Measurements from ENCODE around the gene PALM. TPM values are rescaled to one million over a fixed set of nuclear protein-coding genes. Genes with fewer than 3 reads are reported as not detected.

The PALM gene
- total and polyA plus RNA-seq, 10 of the 15 experiments (the other 5 are each of a cell fraction or from before 2014, with no cell fraction given): 0.09 to 0.95 (median 0.23) TPM; not detected in 2

DNA sequence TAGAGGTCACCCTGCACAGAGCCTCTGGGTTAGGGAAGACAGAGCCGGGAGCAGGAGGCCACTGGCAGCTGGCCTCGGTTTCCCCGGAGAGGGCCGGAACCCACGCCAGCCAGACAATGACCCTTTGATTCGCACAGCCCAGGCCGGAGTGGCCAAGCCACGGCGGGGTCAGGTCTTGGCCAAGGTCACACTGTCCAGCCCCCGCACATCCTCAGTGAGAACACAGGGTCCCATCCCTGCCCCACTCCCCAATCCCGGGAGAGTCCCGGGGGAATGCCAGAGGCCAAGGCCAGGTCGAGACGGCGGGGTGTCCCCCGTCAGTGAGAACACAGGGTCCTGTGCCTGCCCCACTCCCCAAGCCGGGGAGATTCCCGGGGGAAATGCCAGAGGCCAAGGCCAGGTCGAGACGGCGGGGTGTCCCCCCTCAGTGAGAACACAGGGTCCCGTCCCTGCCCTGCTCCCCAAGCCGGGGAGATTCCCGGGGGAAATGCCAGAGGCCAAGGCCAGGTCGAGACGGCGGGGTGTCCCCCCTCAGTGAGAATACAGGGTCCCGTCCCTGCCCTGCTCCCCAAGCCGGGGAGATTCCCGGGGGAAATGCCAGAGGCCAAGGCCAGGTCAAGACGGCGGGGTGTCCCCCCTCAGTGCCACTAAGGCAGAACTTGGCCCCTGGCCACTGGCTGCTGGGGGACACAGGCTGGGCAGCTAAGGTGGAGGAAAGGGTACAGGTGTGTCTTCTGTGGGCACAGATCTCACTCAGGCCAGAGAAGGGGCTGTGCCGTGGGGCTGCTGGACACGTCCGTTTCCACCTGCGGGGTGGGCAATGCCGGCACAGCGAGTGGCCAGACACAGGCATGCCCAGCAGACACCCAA, 34.2 kb upstream of the PALM start:
- POLR2A ChIA-PET: interaction anchor here (0.5 kb wide), 1 partner anchor 209 kb away, joined by 3 read pairs; no protein-coding TSS in a partner anchor
- in situ Hi-C loops (cut with MboI) (no loop called here), intact Hi-C loops (cut with micrococcal nuclease; ENCODE audit: unreplicated experiment) (no loop called here)
- no peaks in the 10 kb centered on the region; the same call in 1 of the 2 replicates for H4K20me1 ChIP-seq (ENCODE audit: control insufficient read depth, insufficient read depth)
- RAD21 ChIA-PET (ENCODE audit: unreplicated experiment): interaction anchor here (0.6 to 1.3 kb wide), 2 partner anchors 9 to 60 kb away, joined by 3 read pairs; no protein-coding TSS in a partner anchor
- H3K27me3 ChIP-seq (replicated peaks in 1 of 2; ENCODE audit: control insufficient read depth in 2 of 2, insufficient read depth in 2 of 2, low read length in 1 of 2): no peaks in the 10 kb centered on the region
- DNase-seq (ENCODE audit: low read depth, low spot score) (no peak), ATAC-seq (peak; percentile 51), FAIRE-seq (no peak)
- peaks cover 22% of the 10 kb centered on the region for H3K4me1 ChIP-seq (ENCODE audit: control insufficient read depth, insufficient read depth, low read length)
- H3K4me2 ChIP-seq (ENCODE audit: control insufficient read depth, insufficient read depth): no peak overlapping the region
- WGBS (ENCODE audit: insufficient coverage, insufficient replicate concordance, low lambda C conversion rate, missing lambda C conversion rate): 25% methylated on average over 38 of the region's 38 CpGs
- BruUV-seq (replicated peaks): no TSS peak
- H3K9me3 ChIP-seq (replicated peaks; ENCODE audit: control insufficient read depth, insufficient read depth, low read length): no peaks in the 10 kb centered on the region
- H3K79me2 ChIP-seq (ENCODE audit: control insufficient read depth, insufficient read depth, low read length): no peaks in the 10 kb centered on the region
- no peak overlapping the region for H3K27ac ChIP-seq (ENCODE audit: control insufficient read depth, insufficient read depth)
- no peaks in the 10 kb centered on the region for H3K36me3 ChIP-seq (ENCODE audit: control insufficient read depth in 2 of 2, insufficient read depth in 2 of 2, low read length in 1 of 2)
- SMC1A ChIA-PET (ENCODE audit: uncharacterized antibody, unreplicated experiment): interaction anchor here (0.8 kb wide), 1 partner anchor 11 kb away, joined by 3 read pairs; the partner anchor contains the start of gene RNF126
- CTCF ChIA-PET: no interaction called here
- no peak overlapping the region for H3K4me3 ChIP-seq
- H2AFZ ChIP-seq (ENCODE audit: control insufficient read depth, low read depth, low read length): no peak overlapping the region
- no peak overlapping the region for H3K9ac ChIP-seq (ENCODE audit: control insufficient read depth, insufficient read depth, low read length)
- TF ChIP-seq GATAD2B (conservative IDR thresholded peaks at IDR 0.05; ENCODE audit: low read depth) (peak; percentile 19; the same call in 1 of the 2 replicates), GABPA (IDR thresholded peaks at IDR 0.05; ENCODE audit: low read depth) (no peak), BHLHE40 (IDR thresholded peaks at IDR 0.05; ENCODE audit: borderline replicate concordance in 1 of 2, low read depth in 2 of 2, low read length in 1 of 2) (no peak), DPF2 (IDR thresholded peaks at IDR 0.05) (0 out of 2 replicates have a peak, but pooled peaks have one; percentile 47), STAT1 (conservative IDR thresholded peaks at IDR 0.05) (no peak), BCL11A (IDR thresholded peaks at IDR 0.05; ENCODE audit: low read depth, low read length) (0 out of 2 replicates have a peak, but pooled peaks have one; percentile 16), JUNB (IDR thresholded peaks at IDR 0.05) (no peak), ZBED1 (IDR thresholded peaks at IDR 0.05; ENCODE audit: borderline replicate concordance) (peak; percentile 34; the same call in 1 of the 2 replicates), RELB (IDR thresholded peaks at IDR 0.05; ENCODE audit: low read depth) (peak; percentile 30; the same call in 1 of the 2 replicates), SP1 (IDR thresholded peaks at IDR 0.05; ENCODE audit: low read depth, low read length) (peak; percentile 33), FOXM1 (IDR thresholded peaks at IDR 0.05; ENCODE audit: low read depth, low read length) (peak; percentile 67; the same call in 1 of the 2 replicates), NR2C1 (IDR thresholded peaks at IDR 0.05) (0 out of 2 replicates have a peak, but pooled peaks have one; percentile 11), TCF3 (IDR thresholded peaks at IDR 0.05; ENCODE audit: borderline replicate concordance, insufficient read depth, low read depth, low read length) (no peak), IKZF2 (IDR thresholded peaks at IDR 0.05) (no peak), NR2F1 (conservative IDR thresholded peaks at IDR 0.05) (peak; percentile 90), EED (IDR thresholded peaks at IDR 0.05; ENCODE audit: low read depth) (peak; percentile 83), RELA (IDR thresholded peaks at IDR 0.05; ENCODE audit: borderline replicate concordance, partially characterized antibody) (peak; percentile 88), CREM (IDR thresholded peaks at IDR 0.05; ENCODE audit: low read depth) (peak; percentile 42; the same call in 1 of the 2 replicates), LARP7 (IDR thresholded peaks at IDR 0.05) (no peak)
- TF ChIP-seq, protein P1, sequence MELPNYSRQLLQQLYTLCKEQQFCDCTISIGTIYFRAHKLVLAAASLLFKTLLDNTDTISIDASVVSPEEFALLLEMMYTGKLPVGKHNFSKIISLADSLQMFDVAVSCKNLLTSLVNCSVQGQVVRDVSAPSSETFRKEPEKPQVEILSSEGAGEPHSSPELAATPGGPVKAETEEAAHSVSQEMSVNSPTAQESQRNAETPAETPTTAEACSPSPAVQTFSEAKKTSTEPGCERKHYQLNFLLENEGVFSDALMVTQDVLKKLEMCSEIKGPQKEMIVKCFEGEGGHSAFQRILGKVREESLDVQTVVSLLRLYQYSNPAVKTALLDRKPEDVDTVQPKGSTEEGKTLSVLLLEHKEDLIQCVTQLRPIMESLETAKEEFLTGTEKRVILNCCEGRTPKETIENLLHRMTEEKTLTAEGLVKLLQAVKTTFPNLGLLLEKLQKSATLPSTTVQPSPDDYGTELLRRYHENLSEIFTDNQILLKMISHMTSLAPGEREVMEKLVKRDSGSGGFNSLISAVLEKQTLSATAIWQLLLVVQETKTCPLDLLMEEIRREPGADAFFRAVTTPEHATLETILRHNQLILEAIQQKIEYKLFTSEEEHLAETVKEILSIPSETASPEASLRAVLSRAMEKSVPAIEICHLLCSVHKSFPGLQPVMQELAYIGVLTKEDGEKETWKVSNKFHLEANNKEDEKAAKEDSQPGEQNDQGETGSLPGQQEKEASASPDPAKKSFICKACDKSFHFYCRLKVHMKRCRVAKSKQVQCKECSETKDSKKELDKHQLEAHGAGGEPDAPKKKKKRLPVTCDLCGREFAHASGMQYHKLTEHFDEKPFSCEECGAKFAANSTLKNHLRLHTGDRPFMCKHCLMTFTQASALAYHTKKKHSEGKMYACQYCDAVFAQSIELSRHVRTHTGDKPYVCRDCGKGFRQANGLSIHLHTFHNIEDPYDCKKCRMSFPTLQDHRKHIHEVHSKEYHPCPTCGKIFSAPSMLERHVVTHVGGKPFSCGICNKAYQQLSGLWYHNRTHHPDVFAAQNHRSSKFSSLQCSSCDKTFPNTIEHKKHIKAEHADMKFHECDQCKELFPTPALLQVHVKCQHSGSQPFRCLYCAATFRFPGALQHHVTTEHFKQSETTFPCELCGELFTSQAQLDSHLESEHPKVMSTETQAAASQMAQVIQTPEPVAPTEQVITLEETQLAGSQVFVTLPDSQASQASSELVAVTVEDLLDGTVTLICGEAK (IDR thresholded peaks at IDR 0.05; ENCODE audit: borderline replicate concordance): no peak
